GM10847 (cell line): Measurements from ENCODE around the gene CNFN.

ENCODE experiments used
- POLR2A ChIP-seq: IDR thresholded peaks from 2 replicates; pipeline ENCODE4 v1.6.1; 2011; ENCODE audit not compliant: insufficient read length; ENCODE audit errors: extremely low read depth

The CNFN gene

GRCh38 chr19:42352301-42353259 is 37.5 kb downstream of the CNFN start:
- TF ChIP-seq POLR2A: no peak

- no peak for TF ChIP-seq POLR2A
Observed at GRCh38 chr19:42351079-42351735, 38.9 kb downstream of the CNFN start.

GRCh38 chr19:42350417-42350816 is 39.7 kb downstream of the CNFN start:
- no peak for TF ChIP-seq POLR2A

GRCh38 chr19:42349378-42350107 is 40.6 kb downstream of the CNFN start:
- no peak for TF ChIP-seq POLR2A

- TF ChIP-seq POLR2A: no peak
Observed at GRCh38 chr19:42348211-42348610, 41.9 kb downstream of the CNFN start.

- no peak for TF ChIP-seq POLR2A
Observed at GRCh38 chr19:42345191-42345812, 44.8 kb downstream of the CNFN start.

GRCh38 chr19:42344336-42344893 is 45.7 kb downstream of the CNFN start:
- TF ChIP-seq POLR2A: no peak

GRCh38 chr19:42343344-42344110 is 46.6 kb downstream of the CNFN start:
- no peak for TF ChIP-seq POLR2A
